Measurements from ENCODE around the gene MDK. TPM values are rescaled to one million over a fixed set of nuclear protein-coding genes. Genes with fewer than 3 reads are reported as not detected.
"Not testable (repeated sequence)": the region's sequence is repeated elsewhere in the genome, so short reads cannot be mapped to it uniquely, and the experiment has no call there.

Gene MDK
- total and polyA plus RNA-seq, 2 of the 13 experiments (the other 11 are each of a cell fraction or from before 2014, with no cell fraction given): 312 to 407 TPM

DNA sequence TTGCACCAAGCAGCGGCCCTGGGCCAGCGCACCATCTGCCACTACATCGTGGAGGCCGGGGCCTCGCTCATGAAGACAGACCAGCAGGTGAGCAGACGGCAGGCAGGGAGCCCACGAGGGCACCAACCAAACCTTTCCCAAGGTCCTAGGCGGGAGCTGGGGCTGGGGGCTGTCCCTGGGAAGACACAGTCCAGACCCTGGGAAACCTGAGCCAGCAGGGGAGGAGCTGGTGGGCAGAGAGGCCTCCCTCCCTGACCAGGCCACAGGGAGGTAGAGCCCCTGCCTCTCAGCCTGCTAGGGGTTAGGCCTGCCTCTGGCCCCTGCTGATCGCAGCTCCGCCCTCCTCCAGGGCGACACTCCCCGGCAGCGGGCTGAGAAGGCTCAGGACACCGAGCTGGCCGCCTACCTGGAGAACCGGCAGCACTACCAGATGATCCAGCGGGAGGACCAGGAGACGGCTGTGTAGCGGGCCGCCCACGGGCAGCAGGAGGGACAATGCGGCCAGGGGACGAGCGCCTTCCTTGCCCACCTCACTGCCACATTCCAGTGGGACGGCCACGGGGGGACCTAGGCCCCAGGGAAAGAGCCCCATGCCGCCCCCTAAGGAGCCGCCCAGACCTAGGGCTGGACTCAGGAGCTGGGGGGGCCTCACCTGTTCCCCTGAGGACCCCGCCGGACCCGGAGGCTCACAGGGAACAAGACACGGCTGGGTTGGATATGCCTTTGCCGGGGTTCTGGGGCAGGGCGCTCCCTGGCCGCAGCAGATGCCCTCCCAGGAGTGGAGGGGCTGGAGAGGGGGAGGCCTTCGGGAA, 1.8 kb upstream of the MDK start (continued):
- TF ChIP-seq, protein P1, sequence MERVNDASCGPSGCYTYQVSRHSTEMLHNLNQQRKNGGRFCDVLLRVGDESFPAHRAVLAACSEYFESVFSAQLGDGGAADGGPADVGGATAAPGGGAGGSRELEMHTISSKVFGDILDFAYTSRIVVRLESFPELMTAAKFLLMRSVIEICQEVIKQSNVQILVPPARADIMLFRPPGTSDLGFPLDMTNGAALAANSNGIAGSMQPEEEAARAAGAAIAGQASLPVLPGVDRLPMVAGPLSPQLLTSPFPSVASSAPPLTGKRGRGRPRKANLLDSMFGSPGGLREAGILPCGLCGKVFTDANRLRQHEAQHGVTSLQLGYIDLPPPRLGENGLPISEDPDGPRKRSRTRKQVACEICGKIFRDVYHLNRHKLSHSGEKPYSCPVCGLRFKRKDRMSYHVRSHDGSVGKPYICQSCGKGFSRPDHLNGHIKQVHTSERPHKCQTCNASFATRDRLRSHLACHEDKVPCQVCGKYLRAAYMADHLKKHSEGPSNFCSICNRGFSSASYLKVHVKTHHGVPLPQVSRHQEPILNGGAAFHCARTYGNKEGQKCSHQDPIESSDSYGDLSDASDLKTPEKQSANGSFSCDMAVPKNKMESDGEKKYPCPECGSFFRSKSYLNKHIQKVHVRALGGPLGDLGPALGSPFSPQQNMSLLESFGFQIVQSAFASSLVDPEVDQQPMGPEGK (CRISPR knock-in tag; IDR thresholded peaks at IDR 0.05): peak; percentile 81; the same call in 1 of the 2 replicates
- peak; percentile 58; the same call in 1 of the 2 replicates for TF ChIP-seq PITX1 (CRISPR knock-in tag; IDR thresholded peaks at IDR 0.05)
- TF ChIP-seq RXRA (CRISPR knock-in tag; IDR thresholded peaks at IDR 0.05): peak; percentile 46; the same call in 1 of the 2 replicates
- peak; percentile 32; the same call in 1 of the 2 replicates for TF ChIP-seq MYC (CRISPR knock-in tag; IDR thresholded peaks at IDR 0.05; ENCODE audit: borderline replicate concordance)
- TF ChIP-seq BORCS8-MEF2B (CRISPR knock-in tag; IDR thresholded peaks at IDR 0.05): peak; percentile 51; the same call in 1 of the 2 replicates
- TF ChIP-seq, protein P2, sequence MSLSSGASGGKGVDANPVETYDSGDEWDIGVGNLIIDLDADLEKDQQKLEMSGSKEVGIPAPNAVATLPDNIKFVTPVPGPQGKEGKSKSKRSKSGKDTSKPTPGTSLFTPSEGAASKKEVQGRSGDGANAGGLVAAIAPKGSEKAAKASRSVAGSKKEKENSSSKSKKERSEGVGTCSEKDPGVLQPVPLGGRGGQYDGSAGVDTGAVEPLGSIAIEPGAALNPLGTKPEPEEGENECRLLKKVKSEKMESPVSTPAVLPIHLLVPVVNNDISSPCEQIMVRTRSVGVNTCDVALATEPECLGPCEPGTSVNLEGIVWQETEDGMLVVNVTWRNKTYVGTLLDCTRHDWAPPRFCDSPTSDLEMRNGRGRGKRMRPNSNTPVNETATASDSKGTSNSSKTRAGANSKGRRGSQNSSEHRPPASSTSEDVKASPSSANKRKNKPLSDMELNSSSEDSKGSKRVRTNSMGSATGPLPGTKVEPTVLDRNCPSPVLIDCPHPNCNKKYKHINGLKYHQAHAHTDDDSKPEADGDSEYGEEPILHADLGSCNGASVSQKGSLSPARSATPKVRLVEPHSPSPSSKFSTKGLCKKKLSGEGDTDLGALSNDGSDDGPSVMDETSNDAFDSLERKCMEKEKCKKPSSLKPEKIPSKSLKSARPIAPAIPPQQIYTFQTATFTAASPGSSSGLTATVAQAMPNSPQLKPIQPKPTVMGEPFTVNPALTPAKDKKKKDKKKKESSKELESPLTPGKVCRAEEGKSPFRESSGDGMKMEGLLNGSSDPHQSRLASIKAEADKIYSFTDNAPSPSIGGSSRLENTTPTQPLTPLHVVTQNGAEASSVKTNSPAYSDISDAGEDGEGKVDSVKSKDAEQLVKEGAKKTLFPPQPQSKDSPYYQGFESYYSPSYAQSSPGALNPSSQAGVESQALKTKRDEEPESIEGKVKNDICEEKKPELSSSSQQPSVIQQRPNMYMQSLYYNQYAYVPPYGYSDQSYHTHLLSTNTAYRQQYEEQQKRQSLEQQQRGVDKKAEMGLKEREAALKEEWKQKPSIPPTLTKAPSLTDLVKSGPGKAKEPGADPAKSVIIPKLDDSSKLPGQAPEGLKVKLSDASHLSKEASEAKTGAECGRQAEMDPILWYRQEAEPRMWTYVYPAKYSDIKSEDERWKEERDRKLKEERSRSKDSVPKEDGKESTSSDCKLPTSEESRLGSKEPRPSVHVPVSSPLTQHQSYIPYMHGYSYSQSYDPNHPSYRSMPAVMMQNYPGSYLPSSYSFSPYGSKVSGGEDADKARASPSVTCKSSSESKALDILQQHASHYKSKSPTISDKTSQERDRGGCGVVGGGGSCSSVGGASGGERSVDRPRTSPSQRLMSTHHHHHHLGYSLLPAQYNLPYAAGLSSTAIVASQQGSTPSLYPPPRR (CRISPR knock-in tag; IDR thresholded peaks at IDR 0.05; ENCODE audit: borderline replicate concordance): peak; percentile 40; the same call in 1 of the 2 replicates
- TF ChIP-seq ERF (CRISPR knock-in tag; IDR thresholded peaks at IDR 0.05): 0 out of 2 replicates have a peak, but pooled peaks have one; percentile 23
- TF ChIP-seq, protein P3, sequence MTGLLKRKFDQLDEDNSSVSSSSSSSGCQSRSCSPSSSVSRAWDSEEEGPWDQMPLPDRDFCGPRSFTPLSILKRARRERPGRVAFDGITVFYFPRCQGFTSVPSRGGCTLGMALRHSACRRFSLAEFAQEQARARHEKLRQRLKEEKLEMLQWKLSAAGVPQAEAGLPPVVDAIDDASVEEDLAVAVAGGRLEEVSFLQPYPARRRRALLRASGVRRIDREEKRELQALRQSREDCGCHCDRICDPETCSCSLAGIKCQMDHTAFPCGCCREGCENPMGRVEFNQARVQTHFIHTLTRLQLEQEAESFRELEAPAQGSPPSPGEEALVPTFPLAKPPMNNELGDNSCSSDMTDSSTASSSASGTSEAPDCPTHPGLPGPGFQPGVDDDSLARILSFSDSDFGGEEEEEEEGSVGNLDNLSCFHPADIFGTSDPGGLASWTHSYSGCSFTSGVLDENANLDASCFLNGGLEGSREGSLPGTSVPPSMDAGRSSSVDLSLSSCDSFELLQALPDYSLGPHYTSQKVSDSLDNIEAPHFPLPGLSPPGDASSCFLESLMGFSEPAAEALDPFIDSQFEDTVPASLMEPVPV (CRISPR knock-in tag; IDR thresholded peaks at IDR 0.05): peak; percentile 81
- 0 out of 2 replicates have a peak, but pooled peaks have one; percentile 59 for TF ChIP-seq CENPT (CRISPR knock-in tag; IDR thresholded peaks at IDR 0.05; ENCODE audit: low read depth)
- TF ChIP-seq SPEN (CRISPR knock-in tag; IDR thresholded peaks at IDR 0.05; ENCODE audit: low read depth): peak; percentile 71; the same call in 1 of the 2 replicates
- TF ChIP-seq ZNF788 (CRISPR knock-in tag; IDR thresholded peaks at IDR 0.05; ENCODE audit: borderline replicate concordance): peak; percentile 52; the same call in 1 of the 2 replicates
- peak; percentile 68 for TF ChIP-seq DR1 (CRISPR knock-in tag; IDR thresholded peaks at IDR 0.05)
- peak; percentile 54 for TF ChIP-seq MED1 (CRISPR knock-in tag; IDR thresholded peaks at IDR 0.05)
- peak; percentile 21 for TF ChIP-seq AGO1 (IDR thresholded peaks at IDR 0.05; ENCODE audit: low read depth, low read length, poor library complexity, severe bottlenecking)
- TF ChIP-seq POLR2AphosphoS5 (IDR thresholded peaks at IDR 0.05; ENCODE audit: low read depth, low read length): peak; percentile 43; the same call in 1 of the 2 replicates
- TF ChIP-seq SOX6, NONO (IDR thresholded peaks at IDR 0.05): not testable (repeated sequence)
- TF ChIP-seq SOX6 (CRISPR knock-in tag; IDR thresholded peaks at IDR 0.05): peak; percentile 47; the same call in 1 of the 2 replicates
- peak; percentile 56; the same call in 1 of the 2 replicates for TF ChIP-seq NONO (CRISPR knock-in tag; conservative IDR thresholded peaks at IDR 0.05)
- 0 out of 2 replicates have a peak, but pooled peaks have one; percentile 47 for TF ChIP-seq MEIS1 (CRISPR knock-in tag; IDR thresholded peaks at IDR 0.05; ENCODE audit: borderline replicate concordance)

All from HepG2 (cell line).